Esophagus squamous epithelium (tissue), 5 donors: ENCODE results near the gene RNF181. TPM values are rescaled to one million over a fixed set of nuclear protein-coding genes. Genes with fewer than 3 reads are reported as not detected.
"Not testable (repeated sequence)": the region's sequence is repeated elsewhere in the genome, so short reads cannot be mapped to it uniquely, and the experiment has no call there.

ENCODE experiments used
- DNase-seq: peaks from one replicate; lab custom pipeline; 2025; lab: John Stamatoyannopoulos, UW
- H3K27ac ChIP-seq, 4 donors: fragments of 200-600 bp; sonication (generic); one replicate each; pipeline ENCODE4 v1.5.1; 2016 to 2019; ENCODE audit warnings: mild to moderate bottlenecking in 1 of 4
- H3K27me3 ChIP-seq, 4 donors: fragments of 200-600 bp; sonication (generic); 1 replicate in 3 of 4; 2 replicates in 1 of 4; pipeline versions ENCODE4 v1.5.1 to v1.6.0; 2017 to 2021; ENCODE audit warnings: antibody characterized with exemption in 1 of 4
- H3K36me3 ChIP-seq, 3 donors: fragments of 200-600 bp; sonication (generic); one replicate each; pipeline ENCODE4 v1.5.1; 2016 to 2019
- H3K4me1 ChIP-seq, 3 donors: fragments of 200-600 bp; sonication (generic); one replicate each; pipeline ENCODE4 v1.5.1; 2017 to 2019
- H3K4me3 ChIP-seq, 4 donors: fragments of 200-600 bp; sonication (generic); 1 replicate in 3 of 4; 2 replicates in 1 of 4; pipeline ENCODE4 v1.5.1; 2016 to 2019; ENCODE audit warnings: mild to moderate bottlenecking in 2 of 4, moderate library complexity in 1 of 4
- H3K9me3 ChIP-seq, 3 donors: fragments of 200-600 bp; sonication (generic); one replicate each; pipeline ENCODE4 v1.5.1; 2016 to 2019
- POLR2A ChIP-seq, 4 donors: fragments of 450-650 bp; IDR thresholded peaks; one replicate each; pipeline ENCODE4 v1.6.1; 2017; ENCODE audit warnings: antibody characterized with exemption in 4 of 4, mild to moderate bottlenecking in 4 of 4, moderate library complexity in 3 of 4
- WGBS, 2 donors: methylation state at CpG; one replicate each; pipeline ENCODE4 v1.1.5; 2018; 5-methylcytosine and 5-hydroxymethylcytosine counted together
- intact Hi-C: fragments of 100-400 bp; cut with DNase I; formaldehyde crosslinking; loops from one replicate; pipeline ENCODE4 v1.15.0; 2022
- total RNA-seq, 4 donors: library from RNA; depleted of rRNA; stranded (reverse); fragments of >200 nt; gene quantifications; one replicate each; pipeline ENCODE4 v1.1.0, GENCODE V29; 2016
- TF ChIP-seq, protein P1 (sequence below), 6 experiments: fragments of 450-650 bp in 4 of 6; fragments of 200-600 bp in 2 of 6; sonication (generic) in 2 of 6; IDR thresholded peaks; one replicate each; pipeline ENCODE4 v1.5.1; 2016 to 2019; ENCODE audit warnings: antibody characterized with exemption in 6 of 6, mild to moderate bottlenecking in 4 of 6, moderate library complexity in 4 of 6
- donor health status: DM: yes; HTN: yes; CAD: no.

RNF181 gene
- total RNA-seq, 4 donors from 2014 or later = 88.3 to 128 (median 115) TPM

DNA sequence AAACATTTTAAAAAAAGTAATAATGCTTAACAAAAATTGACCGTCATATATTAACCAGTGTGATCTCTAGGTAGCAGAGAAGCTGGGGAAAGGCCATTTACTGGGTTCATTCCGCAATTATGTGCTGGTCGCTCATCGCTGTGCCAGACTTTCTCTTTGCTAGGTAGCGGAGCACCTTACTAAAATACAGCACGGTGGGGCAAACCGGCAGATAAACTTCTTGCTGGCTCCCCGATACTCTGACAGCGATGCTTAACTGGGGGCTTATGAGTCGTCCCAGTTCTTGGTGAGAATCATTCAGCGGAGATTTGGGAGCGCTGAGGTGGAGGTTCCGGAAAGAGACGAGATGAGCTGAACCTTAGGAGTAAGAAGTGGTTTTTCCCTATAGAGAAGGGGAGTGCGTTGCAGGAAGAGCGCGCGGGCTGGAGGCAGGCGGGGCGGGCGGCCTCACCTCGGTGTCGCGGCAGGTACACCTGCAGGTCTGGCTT, 15.7 kb downstream of the RNF181 start:
- H3K27ac ChIP-seq = peak overlapping the region; percentile 89 to 95 (median 92)
- no peak for DNase-seq
- no peaks in the 10 kb centered on the region for H3K27me3 ChIP-seq
- intact Hi-C loops = no loop called here
- peaks cover 0 to 36% (median 0%) of the 10 kb centered on the region in 3 donors for H3K36me3 ChIP-seq
- 5 to 18% methylated on average over 9 to 23 of the region's 24 CpGs for WGBS, 2 donors
- no peaks in the 10 kb centered on the region for H3K9me3 ChIP-seq
- TF ChIP-seq, protein P1, sequence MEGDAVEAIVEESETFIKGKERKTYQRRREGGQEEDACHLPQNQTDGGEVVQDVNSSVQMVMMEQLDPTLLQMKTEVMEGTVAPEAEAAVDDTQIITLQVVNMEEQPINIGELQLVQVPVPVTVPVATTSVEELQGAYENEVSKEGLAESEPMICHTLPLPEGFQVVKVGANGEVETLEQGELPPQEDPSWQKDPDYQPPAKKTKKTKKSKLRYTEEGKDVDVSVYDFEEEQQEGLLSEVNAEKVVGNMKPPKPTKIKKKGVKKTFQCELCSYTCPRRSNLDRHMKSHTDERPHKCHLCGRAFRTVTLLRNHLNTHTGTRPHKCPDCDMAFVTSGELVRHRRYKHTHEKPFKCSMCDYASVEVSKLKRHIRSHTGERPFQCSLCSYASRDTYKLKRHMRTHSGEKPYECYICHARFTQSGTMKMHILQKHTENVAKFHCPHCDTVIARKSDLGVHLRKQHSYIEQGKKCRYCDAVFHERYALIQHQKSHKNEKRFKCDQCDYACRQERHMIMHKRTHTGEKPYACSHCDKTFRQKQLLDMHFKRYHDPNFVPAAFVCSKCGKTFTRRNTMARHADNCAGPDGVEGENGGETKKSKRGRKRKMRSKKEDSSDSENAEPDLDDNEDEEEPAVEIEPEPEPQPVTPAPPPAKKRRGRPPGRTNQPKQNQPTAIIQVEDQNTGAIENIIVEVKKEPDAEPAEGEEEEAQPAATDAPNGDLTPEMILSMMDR (IDR thresholded peaks at IDR 0.05) = no peak
- no peak for TF ChIP-seq POLR2A (IDR thresholded peaks at IDR 0.05)
- H3K4me3 ChIP-seq = peak overlapping the region; percentile 74 to 96 (median 82)
- H3K4me1 ChIP-seq = peaks cover 17 to 66% (median 18%) of the 10 kb centered on the region in 3 donors

DNA sequence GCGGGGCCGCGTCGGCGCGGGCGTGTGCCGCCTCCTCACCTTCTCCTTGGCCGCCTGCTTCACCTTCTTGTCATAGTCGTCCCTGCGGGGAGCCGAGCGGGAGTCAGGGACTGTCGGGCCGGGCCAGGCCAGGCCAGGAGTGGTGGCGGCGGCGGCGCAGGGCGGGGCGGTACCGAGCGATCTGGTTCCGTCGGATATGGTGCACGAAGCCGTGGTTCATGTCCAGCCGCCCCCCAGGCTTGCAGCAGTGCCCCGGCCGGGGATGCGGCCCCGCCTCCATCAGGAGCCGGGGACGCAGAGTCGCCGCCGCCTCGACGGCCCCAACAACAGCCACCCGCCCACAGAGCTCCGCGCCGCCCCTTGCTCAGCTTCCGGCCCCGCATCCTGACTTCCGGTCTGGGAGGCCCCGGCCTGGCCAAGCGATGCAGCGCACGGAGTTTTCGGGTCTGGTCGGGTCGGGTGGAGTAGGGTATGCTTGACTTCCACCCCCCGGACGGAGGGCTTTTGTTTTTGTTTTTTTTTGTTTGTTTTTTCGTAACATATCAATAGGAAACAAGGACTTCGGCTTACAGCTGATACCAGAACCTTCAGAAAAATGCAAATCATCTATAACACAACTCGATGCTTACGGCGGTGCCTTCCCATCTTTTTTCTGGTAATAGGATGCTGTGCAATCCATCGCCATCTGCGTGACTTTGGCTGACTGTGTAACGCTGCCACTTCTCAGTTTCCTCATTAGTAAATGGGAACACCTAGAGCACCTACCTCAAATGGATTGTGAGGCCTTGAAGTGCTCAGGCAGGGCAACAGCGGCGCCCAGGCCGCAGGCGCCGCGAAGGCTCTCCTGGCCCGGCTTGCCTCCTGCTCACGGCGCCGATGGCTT, 16.4 kb downstream of the RNF181 start, which contains the start of gene C2orf68:
C2orf68 (minus strand) TSS at position 362 of the 883 bp plus-strand sequence; CDS start at position 280, 82 bp downstream.
- H3K27me3 ChIP-seq = no peaks in the 10 kb centered on the region
- peak; percentile 48 for DNase-seq
- intact Hi-C loops = no loop called here
- H3K4me1 ChIP-seq = peaks cover 20 to 64% (median 21%) of the 10 kb centered on the region in 3 donors
- TF ChIP-seq POLR2A (IDR thresholded peaks at IDR 0.05) = peak in 2 of 4 donors; percentile 72 to 82
- TF ChIP-seq, protein P1 (IDR thresholded peaks at IDR 0.05) = no peak
- H3K9me3 ChIP-seq = no peaks in the 10 kb centered on the region
- WGBS, 2 donors = 17 to 24% methylated on average over 28 to 34 of the region's 73 CpGs
- H3K36me3 ChIP-seq = peaks cover 0 to 29% (median 0%) of the 10 kb centered on the region in 3 donors
- peak within 1 kb of the TSS; percentile 74 to 96 (median 82) for H3K4me3 ChIP-seq
- H3K27ac ChIP-seq = peak within 1 kb of the TSS; percentile 89 to 95 (median 92)

DNA sequence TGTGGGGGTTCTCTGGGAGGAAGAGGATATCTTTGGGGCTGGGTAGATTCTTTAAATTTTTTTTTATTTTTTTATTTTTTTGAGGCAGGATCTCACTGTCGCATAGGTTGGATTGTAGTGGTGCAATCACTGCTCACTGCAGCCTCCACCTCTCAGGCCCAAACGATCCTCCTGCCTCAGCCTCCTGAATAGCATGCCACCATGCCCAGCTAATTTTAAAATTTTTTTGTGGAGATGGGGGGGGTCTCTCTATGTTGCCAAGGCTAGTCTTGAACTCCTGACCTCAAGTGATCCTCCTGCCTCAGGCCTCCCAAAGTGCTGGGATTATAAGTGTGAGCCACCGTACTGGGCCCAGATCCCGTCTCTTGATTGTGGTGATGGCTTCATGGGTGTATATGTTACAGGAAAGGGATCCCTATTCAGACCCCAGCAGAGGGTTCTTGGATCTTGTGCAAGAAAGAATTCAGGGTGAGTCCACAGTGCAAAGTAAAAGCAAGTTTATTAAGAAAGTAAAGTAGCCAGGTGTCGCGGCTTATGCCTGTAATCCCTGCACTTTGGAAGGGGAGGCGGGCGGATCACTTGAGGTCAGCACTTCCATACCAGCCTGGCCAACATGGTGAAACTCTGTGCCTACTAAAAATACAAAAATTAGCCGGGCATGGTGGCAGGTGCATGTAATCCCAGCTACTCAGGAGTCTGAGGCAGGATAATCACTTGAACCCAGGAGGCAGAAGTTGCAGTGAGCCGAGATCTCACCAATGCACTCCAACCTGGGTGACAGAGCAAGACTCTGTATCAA, 18.4 kb downstream of the RNF181 start:
- intact Hi-C loops = no loop called here
- peaks cover 24 to 65% (median 34%) of the 10 kb centered on the region in 3 donors for H3K4me1 ChIP-seq
- WGBS, 2 donors = 84 to 87% methylated on average over 8 to 9 of the region's 10 CpGs
- no peak overlapping the region for H3K27ac ChIP-seq
- no peak overlapping the region for H3K4me3 ChIP-seq
- no peak for DNase-seq
- TF ChIP-seq, protein P1 (IDR thresholded peaks at IDR 0.05) = no peak
- no peak for TF ChIP-seq POLR2A (IDR thresholded peaks at IDR 0.05)
- peaks cover 0 to 13% (median 0%) of the 10 kb centered on the region in 3 donors for H3K36me3 ChIP-seq
- H3K27me3 ChIP-seq = no peaks in the 10 kb centered on the region
- H3K9me3 ChIP-seq = no peaks in the 10 kb centered on the region

DNA sequence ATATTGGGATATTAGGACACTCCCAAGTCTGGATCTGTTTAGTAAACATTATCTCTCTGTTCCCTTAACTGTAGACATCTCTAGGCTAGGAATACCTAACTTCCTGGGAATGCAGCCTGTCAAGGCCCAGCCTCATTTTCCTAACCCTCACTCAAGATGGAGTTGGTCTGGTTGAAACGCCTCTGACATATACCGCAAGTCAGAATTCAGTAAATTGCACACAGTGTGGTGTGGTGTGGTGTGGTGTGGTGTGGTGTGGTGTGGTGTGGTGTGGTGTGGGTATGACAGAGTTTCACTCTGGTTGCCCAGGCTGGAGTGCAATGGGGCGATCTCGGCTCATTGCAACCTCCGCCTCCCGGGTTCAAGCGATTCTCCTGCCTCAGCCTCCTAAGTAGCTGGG, 19.2 kb downstream of the RNF181 start:
- H3K4me3 ChIP-seq, H3K27ac ChIP-seq, DNase-seq, H3K9me3 ChIP-seq, intact Hi-C loops, H3K27me3 ChIP-seq: not testable (repeated sequence)
- Histone ChIP-seq H3K36me3 (peaks cover under 1 to 13% (median under 1%) of the 10 kb centered on the region in 3 donors), H3K4me1 (peaks cover 24 to 65% (median 34%) of the 10 kb centered on the region in 3 donors)
- 86 to 95% methylated on average over 2 to 7 of the region's 7 CpGs for WGBS, 2 donors

DNA sequence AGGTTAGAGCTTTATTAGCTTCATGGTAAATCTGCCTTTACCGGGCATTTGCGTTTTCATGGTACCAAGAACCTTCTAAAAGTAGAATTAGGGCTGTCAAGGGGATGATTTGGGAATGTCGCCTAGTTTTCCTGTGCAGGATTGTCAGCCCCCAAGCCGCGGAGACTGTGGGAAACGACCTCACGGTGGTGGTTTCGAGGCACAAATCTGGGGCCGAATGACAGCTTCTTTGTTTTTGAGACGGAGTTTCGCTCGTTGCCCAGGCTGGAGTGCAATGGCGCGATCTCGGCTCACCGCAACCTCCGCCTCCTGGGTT, 19.8 kb downstream of the RNF181 start:
- intact Hi-C loops = no loop called here
- Histone ChIP-seq H3K27ac (peak overlapping the region; percentile 84 to 94 (median 92)), H3K36me3 (peaks cover 6 to 19% (median 7%) of the 10 kb centered on the region in 3 donors), H3K4me3 (peak overlapping the region; percentile 61 to 100 (median 94)), H3K27me3 (no peaks in the 10 kb centered on the region), H3K9me3 (no peaks in the 10 kb centered on the region), H3K4me1 (peaks cover 22 to 61% (median 29%) of the 10 kb centered on the region in 3 donors)
- 86 to 90% methylated on average over 14 to 17 of the region's 17 CpGs for WGBS, 2 donors
- DNase-seq = no peak
- TF ChIP-seq, protein P1 (IDR thresholded peaks at IDR 0.05) = no peak
- TF ChIP-seq POLR2A (IDR thresholded peaks at IDR 0.05) = no peak

DNA sequence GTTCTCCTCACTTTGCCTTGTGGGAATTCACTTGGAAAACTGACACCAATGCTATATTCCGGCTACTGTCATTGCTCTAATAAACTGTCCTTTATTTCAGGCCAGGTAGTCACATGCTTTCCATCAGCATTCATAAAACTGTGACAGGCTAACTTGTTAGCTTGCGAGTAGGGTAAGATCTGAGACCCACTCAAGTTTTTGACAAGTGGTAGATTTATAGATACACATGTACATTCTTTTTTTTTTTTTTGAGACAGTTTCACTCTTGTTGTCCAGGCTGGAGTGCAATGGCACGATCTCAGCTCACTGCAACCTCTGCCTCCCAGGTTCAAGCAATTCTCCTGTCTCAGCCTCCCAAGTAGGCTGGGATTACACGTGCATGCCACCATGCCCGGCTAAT, 22.2 kb downstream of the RNF181 start:
- H3K9me3 ChIP-seq, intact Hi-C loops, H3K27ac ChIP-seq, DNase-seq, H3K27me3 ChIP-seq: not testable (repeated sequence)
- Histone ChIP-seq H3K4me1 (peaks cover 12 to 42% (median 19%) of the 10 kb centered on the region in 3 donors), H3K36me3 (peaks cover 10 to 42% (median 14%) of the 10 kb centered on the region in 3 donors), H3K4me3 (peak overlapping the region in 1 of 4 donors; percentile 100)
- 76 to 89% methylated on average over 4 to 5 of the region's 5 CpGs for WGBS, 2 donors
